Fibroblast of lung (primary cell): ENCODE data around the gene HACD4.

Experiments used
- CTCF ChIP-seq, 2 donors: IDR thresholded peaks in 1 of 2; conservative IDR thresholded peaks in 1 of 2; 1 replicate in 1 of 2; 2 replicates in 1 of 2; pipeline ENCODE4 v1.5.1; 2011 to 2012; ENCODE audit warnings: low read length in 2 of 2, control low read depth in 1 of 2, inconsistent platforms in 1 of 2, low read depth in 1 of 2, mild to moderate bottlenecking in 1 of 2
- EZH2 ChIP-seq: IDR thresholded peaks from 2 replicates; pipeline ENCODE4 v1.5.1; 2012; ENCODE audit warnings: low read length, control low read depth, mild to moderate bottlenecking; ENCODE audit errors: missing control alignments

DNA sequence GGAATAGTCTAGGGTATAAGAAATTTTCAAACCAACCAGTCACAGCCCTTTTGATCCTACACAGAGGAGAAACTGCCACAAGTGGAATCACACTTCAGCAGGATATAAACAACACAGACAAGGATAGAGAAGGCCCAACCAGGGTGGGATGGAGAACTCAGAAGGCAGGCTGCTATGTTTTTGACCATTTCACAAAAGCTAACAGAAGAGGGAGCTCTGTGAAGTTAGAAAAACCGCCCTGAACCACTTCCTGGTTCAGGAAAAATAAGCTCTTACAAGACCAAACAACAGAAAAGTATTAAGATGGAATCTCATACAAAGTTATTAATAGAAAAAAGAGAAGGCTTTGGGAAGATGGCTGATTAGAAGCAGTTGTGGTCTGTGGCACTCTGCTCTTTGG is 47.3 kb upstream of the HACD4 start:
- no peak for TF ChIP-seq CTCF (conservative IDR thresholded peaks at IDR 0.05 in 1 of 2, IDR thresholded peaks at IDR 0.05 in 1 of 2; ENCODE audit: low read depth in 1 of 2, low read length in 2 of 2)
- no peak for TF ChIP-seq EZH2
